Stimulated activated naive CD4-positive, alpha-beta T cell (primary cell): Measurements from ENCODE around the gene STEAP1B.
"Not testable (repeated sequence)": the region's sequence is repeated elsewhere in the genome, so short reads cannot be mapped to it uniquely, and the experiment has no call there.

ENCODE experiments used
- DNase-seq, 6 experiments: peaks; one replicate each; lab custom pipeline; 2025; lab: John Stamatoyannopoulos, UW

The STEAP1B gene

DNA sequence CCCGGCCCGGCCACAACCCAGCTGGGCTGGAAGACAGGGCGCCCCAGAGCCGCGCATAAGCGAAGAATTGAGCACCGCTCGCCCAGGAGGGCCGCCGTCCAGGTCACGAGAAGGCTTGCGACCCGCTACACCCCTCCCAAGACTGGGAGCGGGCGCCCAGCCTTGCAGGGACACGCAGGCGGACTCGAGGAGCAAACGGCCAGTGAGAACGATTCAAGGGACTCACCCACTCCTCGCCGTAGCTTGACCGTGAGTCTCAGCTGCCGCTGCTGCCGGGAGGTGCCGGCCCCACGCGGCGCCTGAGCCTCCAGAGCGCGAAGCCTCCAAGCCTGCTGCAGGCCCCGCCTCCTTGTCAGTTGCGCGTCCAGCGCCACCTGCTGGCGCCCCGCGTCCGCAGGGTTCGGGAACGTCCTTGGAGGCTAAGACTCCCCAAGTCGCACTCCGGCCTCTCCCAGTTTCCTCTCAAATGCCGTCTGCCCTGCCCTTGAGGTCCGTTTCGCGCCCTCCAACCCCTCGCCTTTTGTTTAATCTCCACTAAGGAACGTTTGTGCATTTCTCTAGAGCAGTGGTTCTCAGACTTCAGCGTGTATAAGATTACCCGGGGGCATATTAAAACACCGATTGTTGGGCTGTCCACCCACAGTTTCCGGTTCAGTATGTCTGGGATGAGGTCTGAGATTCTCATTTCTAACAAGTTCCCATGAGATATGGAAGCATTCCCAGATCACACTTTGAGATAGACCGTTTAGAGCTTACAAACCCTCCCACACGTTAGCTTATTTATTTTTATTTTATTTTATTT is at the start of gene STEAP1B:
TSS of gene STEAP1B (minus strand) at position 301 of the 802 bp plus-strand sequence. CDS start 5,333 bp downstream, outside the sequence.
- peak; percentile 55 to 87 (median 72) for DNase-seq

DNA sequence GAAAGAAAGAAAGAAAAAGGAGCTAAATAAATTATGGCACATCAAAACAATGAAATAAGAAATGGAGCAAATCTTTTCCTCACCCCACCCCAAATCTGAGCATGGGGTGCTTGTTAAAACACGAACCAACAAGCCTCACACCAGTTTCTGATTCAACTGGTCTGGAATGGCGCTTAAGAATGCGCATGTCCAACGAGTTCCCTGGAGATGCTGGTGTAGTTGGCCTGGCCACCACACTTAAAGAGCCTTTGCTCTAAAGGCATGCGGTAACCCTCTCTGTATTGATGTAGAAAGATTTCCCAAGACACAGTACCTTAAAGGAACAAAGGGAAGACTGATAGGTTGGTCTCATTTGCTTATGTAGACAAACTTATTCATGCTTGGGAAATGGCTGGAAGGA is 49.1 kb upstream of the STEAP1B start:
- no peak for DNase-seq

DNA sequence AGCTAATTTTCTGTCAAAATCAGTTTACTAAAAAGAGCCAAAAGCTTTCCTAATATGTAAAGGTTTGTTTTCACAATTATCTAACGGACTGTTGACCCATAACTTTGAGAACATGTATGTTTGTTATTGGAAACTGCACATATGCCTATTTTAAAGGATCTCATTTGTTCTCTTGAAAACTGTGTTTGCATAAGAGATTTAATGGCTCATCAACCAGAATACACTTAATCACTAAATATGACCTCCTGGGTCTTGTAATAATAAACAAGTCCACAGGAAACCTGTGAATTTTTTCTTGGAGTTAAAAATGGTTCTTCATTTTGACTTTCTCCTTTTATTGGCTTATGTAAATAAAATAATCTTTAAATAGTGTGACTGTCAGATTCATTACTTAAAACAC is 48.3 kb upstream of the STEAP1B start:
- no peak for DNase-seq

DNA sequence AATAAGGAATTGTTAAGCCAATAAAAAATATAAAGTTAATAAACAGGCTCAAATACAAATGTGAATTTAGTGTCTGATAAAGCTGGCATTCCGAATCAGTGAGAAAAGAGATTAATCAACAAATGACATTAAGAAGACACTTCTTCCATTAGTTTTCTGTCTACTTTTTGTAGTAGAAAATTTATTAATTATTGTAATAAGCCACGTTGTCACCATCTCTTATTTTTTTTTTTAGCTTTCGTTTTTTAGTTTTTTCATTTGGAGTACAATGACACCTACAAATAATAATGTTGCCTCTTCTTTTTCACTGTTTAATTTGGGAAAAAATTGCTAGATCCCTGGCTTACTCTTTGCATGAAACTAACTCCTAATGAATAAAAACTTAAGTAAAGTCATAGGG is 46.8 kb upstream of the STEAP1B start:
- DNase-seq = no peak

DNA sequence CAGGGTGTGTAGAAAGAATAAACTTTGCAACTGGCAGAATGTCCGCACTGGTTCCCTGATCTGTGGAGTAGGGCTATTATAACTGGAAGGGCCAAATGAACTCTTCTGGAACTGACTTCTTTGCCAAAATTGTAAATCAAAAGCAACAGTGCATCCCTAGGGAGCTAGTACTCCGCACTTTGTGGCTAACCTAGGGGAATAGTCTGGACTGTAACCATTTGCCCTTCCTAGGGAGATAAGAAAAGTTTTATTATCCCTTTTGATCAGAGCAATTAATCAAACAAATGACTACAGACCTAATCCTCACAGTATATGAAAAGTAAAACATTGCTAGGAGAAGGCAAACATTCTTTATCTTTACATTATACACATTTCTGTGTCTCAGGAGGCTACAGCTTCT is 45.5 kb upstream of the STEAP1B start:
- DNase-seq = no peak

DNA sequence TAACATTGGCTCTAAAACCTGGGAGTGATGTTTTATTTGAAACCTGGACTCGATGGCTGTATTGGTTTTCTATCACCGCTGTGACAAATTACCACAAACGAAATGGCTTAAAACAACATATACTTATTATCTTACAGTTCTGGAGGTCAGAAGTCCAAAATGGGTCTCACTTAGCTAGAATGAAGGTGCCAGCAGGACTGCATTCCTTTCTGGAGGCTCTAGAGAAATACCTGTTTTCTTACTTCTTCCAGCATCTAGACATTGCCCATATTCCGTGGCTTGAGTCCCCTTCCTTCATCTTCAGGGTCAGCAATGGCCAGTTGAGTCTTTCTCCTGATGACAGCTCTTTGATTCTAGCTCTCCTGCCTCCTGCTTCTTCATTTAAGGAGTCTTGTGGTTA is 44.3 kb upstream of the STEAP1B start:
- DNase-seq = no peak

DNA sequence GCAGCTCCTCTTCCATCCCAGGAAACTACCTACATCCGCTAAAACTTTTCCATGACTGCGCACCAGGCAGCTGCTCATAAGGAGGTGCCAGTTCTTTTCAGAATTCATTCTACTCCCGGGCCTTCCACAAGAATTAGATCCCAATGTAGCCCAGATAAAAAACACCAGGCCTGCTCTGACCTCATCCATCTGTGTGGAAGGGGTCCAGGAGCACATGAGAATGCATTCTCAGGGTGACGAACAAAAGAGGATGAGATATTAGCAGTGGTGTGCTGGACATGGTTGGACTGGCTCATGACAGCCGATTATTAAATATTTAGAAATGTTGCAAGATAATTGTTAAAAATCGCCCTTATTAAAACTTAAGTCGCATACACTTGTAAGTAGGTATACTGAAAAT is 43.2 kb upstream of the STEAP1B start:
- DNase-seq = no peak

DNA sequence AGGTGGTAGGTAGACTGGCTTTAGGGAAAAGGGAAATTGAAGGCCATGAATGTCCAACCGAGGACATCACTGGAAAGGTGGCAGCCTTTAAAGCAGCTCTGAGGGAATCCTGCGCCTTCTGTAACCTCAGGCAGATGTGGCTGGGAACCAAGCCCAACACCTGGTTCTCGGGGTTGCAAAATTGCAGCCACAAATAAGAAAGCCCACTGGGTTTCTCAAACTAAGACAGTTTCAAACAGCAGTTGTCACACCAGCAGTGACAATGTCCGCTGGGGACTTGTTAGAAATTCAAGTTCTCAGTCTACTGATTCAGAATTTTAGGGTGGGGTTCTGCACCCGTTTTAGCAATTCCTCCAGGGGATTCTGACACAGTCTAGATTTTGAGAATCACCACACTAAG is 42.7 kb upstream of the STEAP1B start:
- DNase-seq = no peak

DNA sequence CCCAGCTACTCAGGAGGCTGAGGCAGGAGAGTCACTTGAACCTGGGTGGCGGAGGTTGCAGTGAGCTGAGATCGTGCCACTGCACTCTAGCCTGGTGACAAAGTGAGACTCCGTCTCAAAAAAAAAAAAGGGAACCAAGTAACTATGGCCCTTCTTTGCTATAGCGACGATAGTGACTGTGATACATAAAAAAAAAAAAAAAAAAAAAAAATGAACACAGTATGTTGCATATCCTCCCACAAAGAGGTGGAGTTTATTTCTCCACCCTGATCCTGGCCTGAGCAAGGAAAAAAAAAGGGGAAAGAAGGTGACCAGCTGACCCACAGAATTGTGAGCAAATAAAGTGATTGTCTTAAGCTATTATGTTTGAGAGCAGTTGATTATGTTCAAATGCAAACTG is 42.3 kb upstream of the STEAP1B start:
- no peak for DNase-seq

DNA sequence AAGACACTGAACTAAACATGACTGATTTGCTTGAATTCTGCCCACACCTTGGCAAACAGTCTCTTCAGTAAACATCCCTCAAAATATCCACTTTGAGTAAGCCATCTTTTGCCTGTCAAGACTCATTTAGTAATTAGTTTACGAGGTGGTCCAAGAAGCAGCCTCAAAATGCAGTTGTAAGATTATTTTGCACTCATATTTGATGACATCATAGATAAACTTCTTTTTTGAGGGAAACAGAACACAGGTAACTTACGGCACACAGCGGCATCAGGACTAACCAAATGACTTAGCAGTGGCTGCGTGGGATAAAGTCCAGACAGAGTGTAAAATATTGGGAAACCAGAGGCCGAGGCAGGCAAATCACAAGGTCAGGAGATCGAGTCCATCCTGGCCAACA is 41.8 kb upstream of the STEAP1B start:
- no peak for DNase-seq

DNA sequence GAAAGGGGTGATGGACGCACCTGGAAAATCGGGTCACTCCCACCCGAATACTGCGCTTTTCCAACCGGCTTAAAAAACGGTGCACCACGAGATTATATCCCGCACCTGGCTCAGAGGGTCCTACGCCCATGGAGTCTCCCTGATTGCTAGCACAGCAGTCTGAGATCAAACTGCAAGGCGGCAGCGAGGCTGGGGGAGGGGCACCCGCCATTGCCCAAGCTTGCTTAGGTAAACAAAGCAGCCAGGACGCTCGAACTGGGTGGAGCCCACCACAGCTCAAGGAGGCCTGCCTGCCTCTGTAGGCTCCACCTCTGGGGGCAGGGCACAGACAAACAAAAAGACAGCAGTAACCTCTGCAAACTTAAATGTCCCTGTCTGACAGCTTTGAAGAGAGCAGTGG is 28.5 kb upstream of the STEAP1B start:
- DNase-seq = not testable (repeated sequence)

DNA sequence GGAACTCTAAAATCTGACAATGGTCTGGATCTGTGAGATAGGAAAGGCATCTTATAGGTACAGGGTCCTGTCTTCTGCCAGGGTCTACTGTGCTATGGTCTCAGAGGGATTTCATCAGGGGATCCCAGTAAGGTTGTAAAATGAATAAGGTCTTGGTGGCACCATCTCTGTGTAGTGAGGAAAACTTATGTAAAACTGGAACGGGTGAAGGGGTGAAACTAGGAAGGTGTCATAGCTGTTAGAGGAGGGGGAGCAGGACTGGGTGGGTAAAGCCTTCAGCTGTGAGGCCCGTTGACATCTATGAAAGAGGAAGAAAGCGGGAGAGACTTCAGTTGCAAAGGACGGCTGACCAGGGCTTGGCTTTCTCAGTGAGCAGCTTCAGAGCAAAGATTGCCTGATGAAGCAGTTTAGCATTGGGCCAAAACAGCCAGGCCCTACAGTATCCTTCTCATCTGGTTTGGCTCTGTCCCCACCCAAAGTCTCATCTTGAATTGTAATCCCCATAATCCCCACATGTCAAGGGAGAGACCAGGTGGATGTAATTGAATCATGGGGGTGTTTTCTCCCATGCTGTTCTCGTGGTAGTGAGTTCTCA is 24.5 kb upstream of the STEAP1B start:
- DNase-seq = not testable (repeated sequence)

DNA sequence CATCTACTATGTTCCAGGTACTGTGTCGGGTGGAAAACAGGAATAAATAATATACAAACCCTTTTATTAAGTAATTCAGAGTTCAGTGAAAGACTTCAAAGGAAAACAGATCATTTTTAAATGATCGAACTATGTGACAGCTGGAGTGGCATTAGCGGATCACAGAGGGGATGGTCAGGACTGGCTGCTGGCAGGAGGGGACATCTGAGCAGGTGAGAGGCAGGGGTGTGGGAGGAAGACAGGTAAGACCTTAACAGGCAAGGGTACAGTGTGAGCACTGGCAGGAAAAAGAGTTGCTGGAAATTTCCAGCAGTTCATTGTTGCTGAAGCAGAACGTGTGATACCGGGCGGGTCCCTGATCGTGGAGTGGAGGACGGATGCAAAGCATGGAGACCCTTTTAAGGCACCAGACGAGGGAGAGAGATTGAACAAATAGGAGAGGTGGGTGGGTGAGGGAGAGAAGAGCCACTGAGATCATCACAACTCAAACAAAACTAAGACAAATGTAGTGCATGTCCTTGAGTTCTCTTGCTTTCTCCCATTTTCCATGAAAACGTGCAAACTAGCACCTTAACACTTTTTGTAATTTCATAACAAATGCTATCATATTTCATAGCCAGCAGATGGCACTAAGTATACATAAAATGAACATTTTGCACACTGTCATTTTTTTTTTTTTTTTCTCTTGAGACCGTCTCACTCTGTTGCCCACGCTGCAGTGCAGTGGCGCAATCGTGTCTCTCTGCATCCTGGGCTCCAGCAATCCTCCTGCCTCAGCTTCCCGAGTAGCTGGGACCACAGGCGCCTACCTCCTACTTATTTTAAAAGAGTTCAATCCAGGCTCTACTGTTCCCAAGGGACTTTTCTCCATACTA is 23.7 kb upstream of the STEAP1B start:
- peak in 1 of 6 experiments; percentile 12 for DNase-seq

DNA sequence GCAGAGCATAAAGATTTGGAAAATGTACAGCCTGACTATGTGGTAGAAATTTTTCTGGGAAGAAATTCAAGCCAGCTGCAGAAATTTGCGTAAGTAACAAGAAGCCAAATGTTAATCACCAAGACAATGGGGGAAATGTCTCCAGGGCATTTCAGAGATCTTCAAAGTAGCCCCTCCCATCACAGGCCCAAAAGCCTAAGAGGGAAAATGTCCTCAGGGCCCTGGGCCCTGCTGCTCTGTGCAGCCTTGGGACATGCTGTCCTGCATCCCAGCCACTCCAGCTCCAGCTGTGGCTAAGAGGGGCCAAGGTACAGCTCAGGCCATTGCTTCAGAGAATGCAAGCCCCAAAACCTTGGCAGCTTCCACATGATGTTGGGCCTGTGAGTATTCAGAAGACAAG is 19.6 kb upstream of the STEAP1B start:
- not testable (repeated sequence) for DNase-seq

DNA sequence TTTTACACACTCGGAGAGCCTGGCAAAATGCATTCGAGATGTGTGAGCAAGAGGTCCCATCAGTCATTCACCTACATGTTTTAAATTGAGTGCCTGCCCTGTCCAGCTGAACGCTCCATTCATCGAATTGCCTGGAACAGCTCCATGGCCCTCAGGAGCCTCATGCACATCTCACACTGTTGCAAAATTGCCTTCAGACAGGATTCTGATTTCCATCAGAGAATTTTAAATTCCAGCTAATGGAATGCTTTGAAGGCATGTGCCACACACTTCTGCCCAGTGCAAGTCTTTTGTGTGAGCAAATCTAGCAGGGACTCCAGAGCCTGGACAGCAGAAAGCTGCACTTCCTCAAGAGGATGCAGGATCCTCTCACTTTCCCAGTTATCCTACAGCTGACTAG is 17.0 kb upstream of the STEAP1B start:
- DNase-seq = not testable (repeated sequence)

DNA sequence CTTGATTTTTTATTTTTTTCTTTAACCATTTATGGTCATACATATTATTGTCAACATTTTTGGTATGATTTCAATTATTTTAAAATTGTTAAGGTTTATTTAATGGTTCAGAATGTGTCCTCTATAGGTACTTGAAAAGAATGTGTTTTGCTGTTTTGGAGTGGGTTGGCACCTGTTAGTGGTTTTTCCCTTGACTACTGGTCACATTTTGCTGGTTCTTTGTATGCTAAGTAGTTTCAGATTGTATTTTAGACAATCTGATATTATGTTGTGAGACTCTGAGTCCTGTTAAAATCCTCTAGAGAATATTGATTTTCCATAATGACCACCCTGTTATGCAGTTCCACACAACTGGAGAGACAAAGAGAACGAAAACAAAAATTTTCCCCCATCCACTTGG is 15.0 kb upstream of the STEAP1B start:
- not testable (repeated sequence) for DNase-seq

DNA sequence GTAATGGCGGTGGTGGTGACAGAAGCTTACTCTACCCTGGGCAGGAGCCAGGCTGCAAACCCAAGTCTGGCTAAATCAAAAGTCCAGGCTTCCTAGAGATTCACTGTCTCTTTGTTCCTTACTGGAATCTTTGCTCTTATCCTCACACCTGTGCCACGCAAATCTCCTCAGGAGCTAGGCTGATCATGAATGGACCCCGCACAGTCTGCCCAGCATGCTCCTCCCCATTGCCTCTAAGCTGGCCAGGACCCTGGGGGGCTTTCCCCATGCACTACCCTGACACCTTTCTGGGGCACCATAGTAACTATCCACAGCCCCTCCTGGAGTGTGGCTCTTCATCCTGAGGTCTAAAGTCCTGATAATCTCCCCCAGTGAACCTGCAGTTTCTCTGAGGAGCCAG is 7.3 kb upstream of the STEAP1B start:
- not testable (repeated sequence) for DNase-seq

DNA sequence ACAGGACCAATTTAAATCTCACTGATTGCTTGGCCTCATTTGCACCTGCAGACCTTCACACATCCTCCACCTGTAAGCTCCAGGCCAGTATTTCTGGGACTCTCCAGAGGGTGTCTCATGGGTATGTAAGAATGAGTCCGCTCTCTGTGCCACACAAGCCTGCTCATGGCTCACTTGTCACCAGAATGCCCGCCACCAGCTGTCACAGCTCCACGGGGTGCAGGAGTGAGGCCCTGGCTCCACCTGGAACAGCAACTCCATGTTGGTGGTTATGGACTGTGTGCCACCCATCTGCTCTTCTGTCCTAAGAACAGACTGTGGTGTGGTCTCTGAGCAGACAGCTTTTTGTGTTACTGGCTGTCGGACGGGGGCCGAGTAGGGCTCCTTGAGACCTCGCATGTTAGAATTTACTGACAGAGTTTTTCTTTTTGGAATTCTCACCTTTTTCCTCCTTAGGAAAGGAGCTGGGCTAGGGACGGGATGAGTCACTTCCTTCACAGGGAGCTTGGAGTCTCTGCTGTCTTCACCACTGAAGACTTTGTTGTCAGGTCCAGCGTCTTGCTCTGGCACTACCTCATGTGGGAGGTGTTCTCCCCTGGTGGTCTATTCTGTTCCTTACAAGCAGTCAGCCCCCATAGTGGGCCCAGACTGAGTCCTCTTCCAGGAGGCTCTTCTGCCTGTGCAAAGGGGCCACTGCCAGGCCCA is 6.5 kb upstream of the STEAP1B start:
- DNase-seq = not testable (repeated sequence)

DNA sequence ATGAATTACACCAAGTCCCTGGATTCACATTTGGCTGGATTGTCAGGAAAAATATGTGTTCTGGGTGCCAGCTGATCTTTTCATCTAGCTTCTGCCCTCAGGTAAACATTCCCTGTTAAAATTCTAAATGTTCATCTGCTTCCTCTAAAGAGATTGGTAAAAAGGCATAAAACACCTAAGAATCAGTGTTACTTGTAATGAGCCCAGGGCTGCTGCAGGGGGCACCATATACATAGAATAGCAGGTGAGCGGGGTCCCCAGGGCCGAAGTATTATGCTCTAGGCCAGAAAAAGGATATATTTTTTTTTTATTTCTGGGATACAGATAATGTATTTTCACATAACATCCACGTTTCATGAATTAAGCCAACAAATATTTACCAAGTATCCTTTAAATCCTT is 4.5 kb upstream of the STEAP1B start:
- not testable (repeated sequence) for DNase-seq

DNA sequence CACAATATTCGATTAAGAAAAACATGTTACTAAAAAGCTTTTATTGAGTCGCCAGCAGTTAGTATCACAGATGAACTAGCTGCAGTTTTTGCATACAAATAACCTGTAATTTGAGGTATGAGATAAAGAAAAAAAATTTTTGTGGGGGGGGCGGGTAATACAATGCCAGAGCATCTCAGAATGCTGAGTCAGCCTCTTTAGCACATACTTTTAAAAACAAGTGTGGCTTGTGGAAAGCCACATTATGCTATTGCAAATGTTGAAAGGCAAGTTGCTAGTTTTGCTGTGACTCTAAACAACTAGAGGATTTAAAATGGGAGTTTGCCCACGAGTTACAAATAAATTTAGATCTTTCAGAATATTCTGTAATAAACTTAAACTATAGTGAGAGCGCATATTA is 2.1 kb upstream of the STEAP1B start:
- DNase-seq = not testable (repeated sequence)

DNA sequence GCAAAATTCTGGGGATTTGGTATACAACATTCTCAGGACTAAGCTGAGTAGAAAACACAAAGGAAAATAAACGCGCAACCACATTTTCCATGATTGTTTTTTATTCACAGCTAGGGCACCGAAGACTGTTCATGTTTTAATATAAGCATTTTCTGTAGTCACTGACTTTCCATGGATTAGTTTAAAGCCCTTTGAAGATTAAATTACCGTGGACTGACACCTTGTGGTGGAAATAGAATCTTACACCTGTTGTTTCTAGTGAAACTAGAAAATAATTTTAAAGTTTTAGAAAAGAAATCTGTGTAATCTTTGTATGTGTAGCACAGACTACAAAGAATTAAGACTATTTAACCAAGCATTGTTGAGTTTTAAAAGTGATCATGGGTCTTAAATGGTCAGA is 1.3 kb upstream of the STEAP1B start:
- peak in 2 of 6 experiments; percentile 9 to 22 for DNase-seq

DNA sequence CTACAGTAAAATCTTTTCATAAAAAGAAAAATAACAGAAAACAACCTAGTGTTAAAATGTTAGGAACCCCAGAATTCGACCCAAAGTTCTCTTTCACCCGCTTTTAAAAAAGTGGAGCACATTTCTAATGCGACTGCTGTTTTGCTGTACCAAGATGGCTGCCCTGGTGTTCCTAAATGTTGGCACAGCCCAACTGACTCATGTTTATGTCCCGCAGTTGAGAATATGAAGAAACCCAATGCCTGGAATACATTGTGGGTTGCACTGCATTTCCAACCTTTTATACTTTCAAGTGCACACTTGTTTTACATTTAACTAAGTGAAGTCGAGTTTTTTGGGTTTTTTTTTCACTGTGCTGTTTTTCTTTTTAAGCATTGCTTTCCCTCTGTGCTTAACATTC is 944 bp downstream of the STEAP1B start:
- no peak for DNase-seq
